WI38 (cell line): ENCODE data around the gene MTX1.
A peak's percentile ranks its signal among the peaks of the same experiment; 100 is the strongest.
"Not testable (repeated sequence)": the region's sequence is repeated elsewhere in the genome, so short reads cannot be mapped to it uniquely, and the experiment has no call there.

Experiments used
- H3K4me3 ChIP-seq: 2 replicates; pipeline ENCODE4 v1.5.1; 2011; ENCODE audit warnings: low read depth, mild to moderate bottlenecking, control low read depth, low read length
- TF ChIP-seq, protein P1 (sequence below): IDR thresholded peaks from 2 replicates; pipeline ENCODE4 v1.5.1; 2012; ENCODE audit warnings: low read depth, mild to moderate bottlenecking, control low read depth, low read length

MTX1 gene, protein sequence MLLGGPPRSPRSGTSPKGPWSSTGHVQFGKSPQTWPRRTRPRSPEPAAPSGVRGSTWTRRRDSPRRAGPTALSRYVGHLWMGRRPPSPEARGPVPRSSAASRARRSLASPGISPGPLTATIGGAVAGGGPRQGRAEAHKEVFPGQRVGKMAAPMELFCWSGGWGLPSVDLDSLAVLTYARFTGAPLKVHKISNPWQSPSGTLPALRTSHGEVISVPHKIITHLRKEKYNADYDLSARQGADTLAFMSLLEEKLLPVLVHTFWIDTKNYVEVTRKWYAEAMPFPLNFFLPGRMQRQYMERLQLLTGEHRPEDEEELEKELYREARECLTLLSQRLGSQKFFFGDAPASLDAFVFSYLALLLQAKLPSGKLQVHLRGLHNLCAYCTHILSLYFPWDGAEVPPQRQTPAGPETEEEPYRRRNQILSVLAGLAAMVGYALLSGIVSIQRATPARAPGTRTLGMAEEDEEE

DNA sequence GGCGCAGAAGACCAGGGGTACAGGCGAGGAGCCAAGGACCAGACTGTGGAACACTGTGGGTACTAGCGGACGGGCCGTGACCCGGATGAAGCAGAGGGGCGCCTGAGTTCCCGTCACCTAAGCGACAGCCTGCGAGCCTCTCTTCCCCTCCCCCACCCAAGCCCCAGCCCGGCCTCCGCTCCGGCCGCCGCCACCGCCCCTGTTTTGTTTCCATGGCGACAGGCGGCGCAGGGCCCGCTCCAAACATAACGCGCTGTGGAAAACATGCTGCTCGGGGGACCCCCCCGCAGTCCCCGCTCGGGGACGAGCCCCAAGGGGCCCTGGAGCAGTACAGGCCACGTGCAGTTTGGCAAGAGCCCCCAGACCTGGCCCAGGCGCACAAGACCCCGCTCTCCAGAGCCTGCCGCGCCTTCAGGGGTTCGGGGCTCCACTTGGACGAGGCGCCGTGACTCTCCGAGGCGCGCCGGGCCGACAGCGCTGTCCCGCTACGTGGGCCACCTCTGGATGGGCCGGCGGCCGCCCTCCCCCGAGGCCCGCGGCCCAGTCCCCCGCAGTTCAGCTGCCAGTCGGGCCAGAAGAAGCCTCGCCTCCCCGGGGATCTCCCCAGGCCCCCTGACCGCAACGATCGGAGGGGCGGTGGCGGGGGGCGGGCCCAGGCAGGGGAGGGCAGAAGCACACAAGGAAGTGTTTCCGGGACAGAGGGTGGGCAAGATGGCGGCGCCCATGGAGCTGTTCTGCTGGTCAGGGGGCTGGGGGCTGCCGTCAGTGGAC, at the start of gene MTX1:
Gene MTX1 (plus strand): TSS at position 155 of the 771 bp plus-strand sequence. CDS start 110 bp downstream, at position 265.
- TF ChIP-seq, protein P1, sequence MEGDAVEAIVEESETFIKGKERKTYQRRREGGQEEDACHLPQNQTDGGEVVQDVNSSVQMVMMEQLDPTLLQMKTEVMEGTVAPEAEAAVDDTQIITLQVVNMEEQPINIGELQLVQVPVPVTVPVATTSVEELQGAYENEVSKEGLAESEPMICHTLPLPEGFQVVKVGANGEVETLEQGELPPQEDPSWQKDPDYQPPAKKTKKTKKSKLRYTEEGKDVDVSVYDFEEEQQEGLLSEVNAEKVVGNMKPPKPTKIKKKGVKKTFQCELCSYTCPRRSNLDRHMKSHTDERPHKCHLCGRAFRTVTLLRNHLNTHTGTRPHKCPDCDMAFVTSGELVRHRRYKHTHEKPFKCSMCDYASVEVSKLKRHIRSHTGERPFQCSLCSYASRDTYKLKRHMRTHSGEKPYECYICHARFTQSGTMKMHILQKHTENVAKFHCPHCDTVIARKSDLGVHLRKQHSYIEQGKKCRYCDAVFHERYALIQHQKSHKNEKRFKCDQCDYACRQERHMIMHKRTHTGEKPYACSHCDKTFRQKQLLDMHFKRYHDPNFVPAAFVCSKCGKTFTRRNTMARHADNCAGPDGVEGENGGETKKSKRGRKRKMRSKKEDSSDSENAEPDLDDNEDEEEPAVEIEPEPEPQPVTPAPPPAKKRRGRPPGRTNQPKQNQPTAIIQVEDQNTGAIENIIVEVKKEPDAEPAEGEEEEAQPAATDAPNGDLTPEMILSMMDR: no peak
- peak within 1 kb of the TSS; percentile 96 for H3K4me3 ChIP-seq

DNA sequence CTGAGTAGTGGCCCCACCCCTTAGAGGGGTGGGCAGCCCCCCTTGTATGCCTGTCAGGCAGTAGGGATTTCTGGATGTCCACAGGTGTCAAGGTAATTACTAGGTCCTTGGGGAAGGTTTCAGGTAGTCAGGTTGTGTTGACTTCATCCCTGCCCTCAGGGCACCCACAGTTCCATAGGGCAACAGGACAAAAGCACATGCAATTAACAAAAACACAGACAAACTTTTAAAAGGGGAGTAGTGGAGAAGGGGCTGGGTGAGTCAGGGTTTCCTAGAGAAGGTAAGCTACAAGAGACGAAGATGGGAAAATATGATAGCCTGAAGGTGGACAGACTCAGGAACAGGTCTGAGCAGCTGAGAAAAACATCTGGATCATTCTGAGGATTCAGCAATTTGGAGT, 49.5 kb upstream of the MTX1 start:
- H3K4me3 ChIP-seq: no peak overlapping the region
- TF ChIP-seq, protein P1: no peak

DNA sequence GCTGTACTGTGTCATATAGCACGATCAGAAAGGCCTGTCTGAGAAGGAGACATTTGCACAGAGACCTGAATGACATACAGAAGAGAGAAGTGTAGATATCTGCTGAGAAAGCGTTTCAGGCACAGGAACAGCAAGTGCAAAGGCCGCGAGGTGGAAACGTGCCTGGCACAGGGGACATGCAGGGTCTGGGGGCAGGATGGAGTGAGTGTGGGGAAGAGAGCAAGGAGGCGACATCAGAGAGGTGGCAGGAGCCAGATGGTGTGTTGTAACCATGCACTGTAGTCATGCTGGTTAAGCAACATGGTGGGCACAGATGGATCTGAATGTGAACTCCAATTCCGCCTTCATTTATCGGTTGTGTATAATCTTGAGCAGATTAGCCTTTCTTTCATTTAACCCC, 48.4 kb upstream of the MTX1 start:
- no peak overlapping the region for H3K4me3 ChIP-seq
- TF ChIP-seq, protein P1: no peak

DNA sequence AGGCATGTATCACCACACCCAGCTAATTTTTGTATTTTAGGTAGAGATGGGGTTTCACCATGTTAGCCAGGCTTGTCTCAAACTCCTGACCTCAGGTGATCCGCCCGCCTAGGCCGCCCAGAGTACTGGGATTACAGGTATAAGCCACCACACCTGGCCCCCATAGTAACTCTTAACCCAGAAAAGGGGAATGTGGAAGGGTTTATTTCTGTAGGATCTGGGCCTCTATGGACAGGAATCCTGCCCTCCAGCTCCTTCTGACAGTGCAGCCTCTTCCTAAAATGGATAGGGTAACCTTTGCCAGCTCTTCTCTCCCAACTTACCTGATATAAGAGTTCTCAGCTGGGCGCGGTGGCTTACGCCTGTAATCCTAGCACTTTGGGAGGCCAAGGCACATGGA, 45.9 kb upstream of the MTX1 start:
- H3K4me3 ChIP-seq: not testable (repeated sequence)

DNA sequence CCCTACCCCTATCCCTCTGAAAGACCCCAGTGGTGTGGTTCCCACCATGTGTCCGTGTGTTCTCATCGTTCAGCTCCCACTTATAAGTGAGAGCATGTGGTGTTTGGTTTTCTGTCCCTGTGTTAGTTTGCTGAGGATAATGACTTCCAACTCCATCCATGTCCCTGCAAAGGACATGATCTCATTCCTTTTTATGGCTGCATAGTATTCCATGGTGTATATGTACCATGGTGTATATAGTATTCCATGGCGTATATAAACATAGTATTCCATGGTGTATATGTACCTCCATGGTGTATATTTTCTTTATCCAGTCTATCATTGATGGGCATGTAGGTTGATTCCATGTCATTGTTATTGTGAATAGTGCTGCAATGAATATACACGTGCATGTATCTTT, 44.7 kb upstream of the MTX1 start:
- H3K4me3 ChIP-seq: not testable (repeated sequence)

DNA sequence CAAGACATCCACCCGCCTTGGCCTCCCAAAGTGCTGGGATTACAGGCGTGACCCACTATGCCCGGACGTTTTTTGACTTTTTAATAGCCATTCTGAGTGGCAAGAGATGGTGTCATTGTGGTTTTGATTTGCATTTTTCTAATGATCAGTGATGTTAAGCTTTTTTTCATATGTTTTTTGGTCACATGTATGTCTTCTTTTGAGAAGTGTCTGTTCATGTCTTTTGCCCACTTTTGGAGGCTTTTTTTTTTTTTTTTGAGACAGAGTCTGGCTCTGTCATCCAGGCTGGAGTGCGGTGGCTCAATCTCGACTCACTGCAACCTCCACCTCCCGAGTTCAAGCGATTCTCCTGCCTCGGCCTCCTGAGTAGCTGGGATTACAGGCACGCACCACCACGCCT, 43.9 kb upstream of the MTX1 start:
- H3K4me3 ChIP-seq: not testable (repeated sequence)

DNA sequence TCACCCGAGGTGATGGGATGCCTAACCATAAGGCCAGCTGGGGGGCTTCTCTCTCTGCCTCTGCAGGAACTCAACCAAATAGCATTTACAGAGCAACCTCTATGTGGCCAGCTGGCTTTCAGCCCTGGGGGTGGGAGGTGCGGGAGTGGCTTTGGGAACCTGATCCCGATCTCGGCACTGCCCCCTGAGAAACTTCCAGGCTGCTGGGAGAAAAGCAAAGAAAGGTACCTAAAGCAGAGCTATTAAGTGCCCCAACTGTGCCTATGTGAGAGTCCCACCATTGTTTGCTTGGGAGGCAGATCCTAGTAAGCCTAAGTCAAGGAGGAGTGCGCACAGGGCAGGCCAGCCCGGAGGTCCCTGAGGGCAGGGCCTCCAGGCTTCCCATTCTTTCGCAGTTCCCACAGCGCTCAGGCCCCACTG, 42.4 kb upstream of the MTX1 start:
- TF ChIP-seq, protein P1: no peak
- H3K4me3 ChIP-seq: no peak overlapping the region

DNA sequence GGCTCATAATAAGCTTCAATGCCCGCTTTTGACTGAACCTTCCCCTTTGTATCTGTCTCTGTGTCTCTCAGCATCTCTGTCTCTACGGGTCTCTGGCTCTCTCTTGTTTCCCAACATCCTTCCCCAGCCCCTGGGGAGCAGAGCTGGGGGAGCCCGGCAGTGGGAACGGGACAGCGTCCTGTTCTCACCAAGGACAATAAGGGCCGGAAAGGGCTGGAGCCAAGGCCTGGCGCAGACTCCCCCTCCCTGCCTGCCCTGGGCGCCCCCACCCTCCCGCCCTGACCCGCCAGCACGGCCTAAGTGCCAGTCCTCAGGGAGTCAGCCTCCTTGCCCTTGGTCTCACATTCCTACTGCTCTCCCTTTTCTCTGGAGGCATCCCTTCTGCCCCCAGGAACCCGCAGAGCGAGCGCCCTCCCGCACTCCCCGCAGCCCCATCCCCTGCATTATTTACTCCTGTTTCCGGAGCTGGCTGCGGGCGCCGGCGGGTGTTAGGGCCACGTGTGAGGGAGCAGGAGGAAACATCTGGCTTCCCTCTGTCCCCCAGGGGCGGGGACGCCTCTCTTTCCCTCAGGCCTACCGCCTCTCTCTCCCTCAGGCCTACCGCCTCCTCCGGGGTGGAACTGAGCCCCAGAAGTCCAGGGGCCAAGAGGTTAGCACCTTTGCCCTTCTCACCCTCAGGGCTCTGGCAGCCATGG, 41.9 kb upstream of the MTX1 start:
- H3K4me3 ChIP-seq: no peak overlapping the region
- TF ChIP-seq, protein P1: no peak
